ENCODE data around the gene MMP27. TPM values are rescaled to one million over a fixed set of nuclear protein-coding genes. Genes with fewer than 3 reads are reported as not detected.

MMP27 gene
- total and polyA plus RNA-seq, 8 donors = not detected

DNA sequence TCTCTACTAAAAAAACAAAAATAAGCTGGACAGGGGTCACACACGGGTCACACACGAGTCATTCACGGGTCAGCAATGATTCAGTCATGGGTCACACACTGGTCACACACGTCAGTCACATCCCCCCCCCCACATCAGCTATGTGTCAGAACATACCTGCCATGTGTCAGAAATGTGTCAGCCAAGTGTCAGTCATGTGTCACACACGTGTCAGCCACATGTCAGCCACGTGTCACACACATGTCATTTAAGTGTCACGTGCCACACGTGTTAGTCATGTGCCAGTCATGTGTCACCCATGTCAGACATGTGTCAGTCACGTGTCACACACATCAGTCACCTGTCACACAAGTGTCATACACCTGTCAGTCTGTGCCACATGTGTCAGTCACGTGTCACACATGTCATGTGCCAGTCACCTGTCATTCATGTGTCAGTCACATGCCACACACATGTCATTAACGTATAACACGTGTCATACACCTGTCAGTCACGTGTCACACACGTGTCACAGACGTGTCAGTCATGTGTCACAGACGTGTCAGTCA, 51.8 kb downstream of the MMP27 start:
- intact Hi-C loops (cut with DNase I; ENCODE audit: low total_unique reads) = no loop called here
- WGBS, 5 donors = 87 to 95% (median 92%) methylated on average over 16 of the region's 16 CpGs

DNA sequence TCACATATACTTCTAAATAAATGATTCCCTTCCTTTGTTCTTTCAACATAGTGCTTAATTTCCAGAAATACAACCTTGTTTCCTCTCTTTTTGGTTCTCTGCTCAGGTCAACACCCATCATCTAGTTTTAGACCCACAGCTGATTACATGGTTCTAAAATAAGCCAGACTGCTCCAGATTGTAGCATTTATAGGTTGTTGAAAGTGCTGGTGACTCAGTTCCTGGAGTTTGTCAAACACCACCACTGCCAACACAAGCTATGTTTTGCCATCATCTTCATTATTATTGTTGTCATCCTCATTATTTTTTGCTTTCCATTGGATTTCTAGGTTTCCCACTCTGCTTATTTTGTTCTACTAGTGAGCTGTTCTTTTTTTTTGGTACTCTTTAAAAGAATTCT, 58.1 kb downstream of the MMP27 start:
- H3K4me1 ChIP-seq = peaks cover 0 to 3% (median 0%) of the 10 kb centered on the region in 4 donors
- DNase-seq = no peak
- TF ChIP-seq POLR2A (IDR thresholded peaks at IDR 0.05) (no peak), EP300 (IDR thresholded peaks at IDR 0.05) (no peak), POLR2AphosphoS5 (IDR thresholded peaks at IDR 0.05) (no peak)
- TF ChIP-seq, protein P1, sequence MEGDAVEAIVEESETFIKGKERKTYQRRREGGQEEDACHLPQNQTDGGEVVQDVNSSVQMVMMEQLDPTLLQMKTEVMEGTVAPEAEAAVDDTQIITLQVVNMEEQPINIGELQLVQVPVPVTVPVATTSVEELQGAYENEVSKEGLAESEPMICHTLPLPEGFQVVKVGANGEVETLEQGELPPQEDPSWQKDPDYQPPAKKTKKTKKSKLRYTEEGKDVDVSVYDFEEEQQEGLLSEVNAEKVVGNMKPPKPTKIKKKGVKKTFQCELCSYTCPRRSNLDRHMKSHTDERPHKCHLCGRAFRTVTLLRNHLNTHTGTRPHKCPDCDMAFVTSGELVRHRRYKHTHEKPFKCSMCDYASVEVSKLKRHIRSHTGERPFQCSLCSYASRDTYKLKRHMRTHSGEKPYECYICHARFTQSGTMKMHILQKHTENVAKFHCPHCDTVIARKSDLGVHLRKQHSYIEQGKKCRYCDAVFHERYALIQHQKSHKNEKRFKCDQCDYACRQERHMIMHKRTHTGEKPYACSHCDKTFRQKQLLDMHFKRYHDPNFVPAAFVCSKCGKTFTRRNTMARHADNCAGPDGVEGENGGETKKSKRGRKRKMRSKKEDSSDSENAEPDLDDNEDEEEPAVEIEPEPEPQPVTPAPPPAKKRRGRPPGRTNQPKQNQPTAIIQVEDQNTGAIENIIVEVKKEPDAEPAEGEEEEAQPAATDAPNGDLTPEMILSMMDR (IDR thresholded peaks at IDR 0.05) = no peak
- H3K27me3 ChIP-seq = no peaks in the 10 kb centered on the region
- intact Hi-C loops (cut with DNase I; ENCODE audit: low total_unique reads) = no loop called here
- no peaks in the 10 kb centered on the region for H3K36me3 ChIP-seq
- no peak overlapping the region for H3K4me3 ChIP-seq
- no peak overlapping the region for H3K27ac ChIP-seq
- H3K9me3 ChIP-seq = no peaks in the 10 kb centered on the region

More for the DNA sequence above, 51.8 kb downstream of the MMP27 start:
- Histone ChIP-seq H3K9me3 (no peaks in the 10 kb centered on the region), H3K4me1 (no peaks in the 10 kb centered on the region), H3K36me3 (no peaks in the 10 kb centered on the region), H3K27me3 (no peaks in the 10 kb centered on the region), H3K4me3 (no peak overlapping the region), H3K27ac (no peak overlapping the region)
- no peak for DNase-seq
- TF ChIP-seq POLR2AphosphoS5 (IDR thresholded peaks at IDR 0.05) = peak; percentile 20 to 51 (median 34)
- TF ChIP-seq EP300 (IDR thresholded peaks at IDR 0.05) = no peak

DNA sequence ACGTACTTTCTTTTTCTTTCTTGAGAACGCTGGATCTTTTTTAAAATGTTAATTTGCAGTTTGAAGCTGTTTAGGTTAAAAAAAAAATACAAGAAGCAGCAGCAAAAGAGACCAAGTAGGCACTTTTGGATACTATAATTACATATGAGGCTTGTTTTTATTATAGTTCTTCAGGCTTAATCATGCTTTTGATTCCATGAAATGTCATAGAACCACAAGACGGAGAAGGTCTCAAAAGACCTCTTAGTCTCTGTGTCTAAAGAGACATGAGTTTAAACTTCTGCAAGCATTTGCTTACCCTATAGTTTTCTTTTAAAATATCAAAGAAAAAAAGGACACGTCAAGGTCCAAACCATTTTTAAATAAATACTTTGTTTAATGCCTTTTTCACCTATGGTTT, 61.6 kb downstream of the MMP27 start:
- no peaks in the 10 kb centered on the region for H3K27me3 ChIP-seq
- DNase-seq = no peak
- no peaks in the 10 kb centered on the region for H3K36me3 ChIP-seq
- peaks cover 0 to 3% (median 0%) of the 10 kb centered on the region in 4 donors for H3K4me1 ChIP-seq
- no peak overlapping the region for H3K27ac ChIP-seq
- no peaks in the 10 kb centered on the region for H3K9me3 ChIP-seq
- H3K4me3 ChIP-seq = no peak overlapping the region
- intact Hi-C loops (cut with DNase I; ENCODE audit: low total_unique reads) = no loop called here
- TF ChIP-seq, protein P1 (IDR thresholded peaks at IDR 0.05) = no peak
- no peak for TF ChIP-seq POLR2A (IDR thresholded peaks at IDR 0.05)
- TF ChIP-seq EP300 (IDR thresholded peaks at IDR 0.05) = no peak
- no peak for TF ChIP-seq POLR2AphosphoS5 (IDR thresholded peaks at IDR 0.05)
- WGBS, 5 donors = 75 to 94% (median 87%) methylated on average over 4 of the region's 4 CpGs

Other genes starting within 250 kb of the MMP27 start
- 1 to 10 TPM in 2 of 5 donors, under 1 TPM in 1, not detected in 2; 0.37 to 2.0 (median 1.3) TPM for gene MMP7, start 175.0 kb downstream of the MMP27 start, total RNA-seq
- 10 to 100 TPM in 1 of 3 donors, 1 to 10 TPM in 1, not detected in 1; 2.1 to 45.1 TPM for gene MMP7, start 175.0 kb downstream of the MMP27 start, polyA plus RNA-seq
- gene MMP20, start 80.4 kb downstream of the MMP27 start, total RNA-seq = not detected
- not detected for gene MMP20, start 80.4 kb downstream of the MMP27 start, polyA plus RNA-seq
- 1 to 10 TPM in 1 of 5 donors, not detected in 4; 1.8 TPM for gene MMP8, start 19.2 kb upstream of the MMP27 start, total RNA-seq
- under 1 TPM in 2 of 3 donors, not detected in 1; 0.20 to 0.50 TPM for gene MMP8, start 19.2 kb upstream of the MMP27 start, polyA plus RNA-seq
- gene MMP10, start 74.9 kb upstream of the MMP27 start, total RNA-seq = 1 to 10 TPM in 1 of 5 donors, under 1 TPM in 1, not detected in 3; 0.92 to 4.2 TPM
- gene MMP10, start 74.9 kb upstream of the MMP27 start, polyA plus RNA-seq = 1 to 10 TPM in 1 of 3 donors, under 1 TPM in 2; 0.10 to 8.8 (median 0.46) TPM
- 10 to 100 TPM in 1 of 5 donors, 1 to 10 TPM in 1, under 1 TPM in 1, not detected in 2; 0.89 to 13.4 (median 3.8) TPM for gene MMP1, start 92.4 kb upstream of the MMP27 start, total RNA-seq
- gene MMP1, start 92.4 kb upstream of the MMP27 start, polyA plus RNA-seq = 100 to 1,000 TPM in 1 of 3 donors, 10 to 100 TPM in 1, 1 to 10 TPM in 1; 3.0 to 127 (median 11.2) TPM
- gene MMP3, start 137.8 kb upstream of the MMP27 start, total RNA-seq = 1 to 10 TPM in 2 of 5 donors, under 1 TPM in 2, not detected in 1; 0.45 to 7.0 (median 1.5) TPM
- 10 to 100 TPM in 1 of 3 donors, 1 to 10 TPM in 1, under 1 TPM in 1; 0.83 to 37.5 (median 1.7) TPM for gene MMP3, start 137.8 kb upstream of the MMP27 start, polyA plus RNA-seq
- not detected for gene MMP12, start 169.2 kb upstream of the MMP27 start, total RNA-seq
- 1 to 10 TPM in 2 of 3 donors, under 1 TPM in 1; 0.46 to 2.4 (median 1.4) TPM for gene MMP12, start 169.2 kb upstream of the MMP27 start, polyA plus RNA-seq
- not detected for gene MMP13, start 250.0 kb upstream of the MMP27 start, total RNA-seq
- under 1 TPM in 1 of 3 donors, not detected in 2; 0.25 TPM for gene MMP13, start 250.0 kb upstream of the MMP27 start, polyA plus RNA-seq